GM18867 (cell line): ENCODE results near the gene LDHB.
A peak's percentile ranks its signal among the peaks of the same experiment; 100 is the strongest.
"Not testable (repeated sequence)": the region's sequence is repeated elsewhere in the genome, so short reads cannot be mapped to it uniquely, and the experiment has no call there.

Source experiments
- ATAC-seq: cut with Tn5 transposase; IDR thresholded peaks from one replicate; pipeline ENCODE4 v1.9.1; 2021; ENCODE audit warnings: mild to moderate bottlenecking, moderate library complexity; ENCODE audit not compliant: unreplicated experiment

Gene LDHB

GRCh38 chr12:21662122-21662792 lies 4.6 kb upstream of the LDHB start:
- ATAC-seq = no peak

- not testable (repeated sequence) for ATAC-seq
Observed at GRCh38 chr12:21661396-21662093, 3.9 kb upstream of the LDHB start.

GRCh38 chr12:21659383-21659782 lies 1.7 kb upstream of the LDHB start:
- no peak for ATAC-seq

GRCh38 chr12:21656905-21657325 lies 727 bp downstream of the LDHB start:
- ATAC-seq = peak; percentile 36

- ATAC-seq = no peak
Observed at GRCh38 chr12:21655591-21655990, 2.1 kb downstream of the LDHB start.

- ATAC-seq = no peak
Observed at GRCh38 chr12:21651821-21652220, 5.8 kb downstream of the LDHB start.

- no peak for ATAC-seq
Observed at GRCh38 chr12:21650997-21651396, 6.6 kb downstream of the LDHB start.

- ATAC-seq = no peak
Observed at GRCh38 chr12:21649034-21649433, 8.6 kb downstream of the LDHB start.

GRCh38 chr12:21648378-21648777 lies 9.3 kb downstream of the LDHB start:
- ATAC-seq = no peak

- no peak for ATAC-seq
Observed at GRCh38 chr12:21647179-21647578, 10.5 kb downstream of the LDHB start.

- ATAC-seq = not testable (repeated sequence)
Observed at GRCh38 chr12:21645041-21645500, 12.6 kb downstream of the LDHB start.

GRCh38 chr12:21644516-21644915 lies 13.1 kb downstream of the LDHB start:
- no peak for ATAC-seq

GRCh38 chr12:21643758-21644157 lies 13.9 kb downstream of the LDHB start:
- ATAC-seq = no peak

GRCh38 chr12:21642707-21643389 lies 14.8 kb downstream of the LDHB start:
- peak; percentile 60 for ATAC-seq

GRCh38 chr12:21638054-21638891 lies 19.4 kb downstream of the LDHB start:
- ATAC-seq = no peak

- no peak for ATAC-seq
Observed at GRCh38 chr12:21634245-21634644, 23.4 kb downstream of the LDHB start.

- ATAC-seq = no peak
Observed at GRCh38 chr12:21631367-21631766, 26.3 kb downstream of the LDHB start.

GRCh38 chr12:21627924-21628323 lies 29.7 kb downstream of the LDHB start:
- no peak for ATAC-seq

- no peak for ATAC-seq
Observed at GRCh38 chr12:21618566-21618965, 39.1 kb downstream of the LDHB start.

GRCh38 chr12:21617030-21617429 lies 40.6 kb downstream of the LDHB start:
- ATAC-seq = no peak

- no peak for ATAC-seq
Observed at GRCh38 chr12:21615431-21615830, 42.2 kb downstream of the LDHB start.
